Measurements from ENCODE around the gene FAM9B.

The FAM9B gene

DNA sequence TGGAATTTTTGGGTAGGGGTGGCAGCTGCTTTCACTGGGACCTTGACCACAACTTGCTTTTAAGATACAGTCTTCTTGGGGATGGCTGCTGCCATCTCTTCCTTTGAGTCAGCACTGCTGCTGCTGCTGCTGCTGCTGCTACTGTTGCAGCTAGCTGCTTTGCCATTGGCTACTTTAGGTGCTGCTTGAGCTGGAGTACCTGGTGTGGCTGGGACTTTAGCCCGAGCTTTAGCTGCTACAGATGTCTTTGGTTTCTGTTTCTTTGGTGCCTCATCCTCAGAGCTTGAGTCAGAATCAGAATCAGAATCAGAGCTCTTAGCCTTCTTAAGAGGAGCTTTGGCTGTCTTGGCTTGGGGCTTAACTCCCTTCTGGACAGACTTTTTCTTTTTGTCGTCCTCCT lies 52.2 kb downstream of the FAM9B start:
- Histone ChIP-seq H3K4me1 (ENCODE audit: control insufficient read depth, low read length) (no peaks in the 10 kb centered on the region), H3K9me2 (replicated peaks; ENCODE audit: control insufficient read depth, low read length) (no peaks in the 10 kb centered on the region), H3K27ac (ENCODE audit: low read depth, low read length) (no peak overlapping the region), H3K27me3 (ENCODE audit: control insufficient read depth, low read length) (no peaks in the 10 kb centered on the region), H3K4me2 (ENCODE audit: low read length) (no peak overlapping the region), H4K20me1 (ENCODE audit: control insufficient read depth, insufficient read depth, low read depth, low read length) (no peaks in the 10 kb centered on the region), H3K36me3 (ENCODE audit: control insufficient read depth, low read length) (no peaks in the 10 kb centered on the region), H3K9me3 (ENCODE audit: control insufficient read depth, insufficient read depth, low read length) (no peaks in the 10 kb centered on the region), H3K79me2 (ENCODE audit: control insufficient read depth, low read length) (no peaks in the 10 kb centered on the region), H3F3A (ENCODE audit: control insufficient read depth, insufficient read depth) (no peaks in the 10 kb centered on the region), H3K4me3 (ENCODE audit: low read length) (no peak overlapping the region)
- TF ChIP-seq, protein P1, sequence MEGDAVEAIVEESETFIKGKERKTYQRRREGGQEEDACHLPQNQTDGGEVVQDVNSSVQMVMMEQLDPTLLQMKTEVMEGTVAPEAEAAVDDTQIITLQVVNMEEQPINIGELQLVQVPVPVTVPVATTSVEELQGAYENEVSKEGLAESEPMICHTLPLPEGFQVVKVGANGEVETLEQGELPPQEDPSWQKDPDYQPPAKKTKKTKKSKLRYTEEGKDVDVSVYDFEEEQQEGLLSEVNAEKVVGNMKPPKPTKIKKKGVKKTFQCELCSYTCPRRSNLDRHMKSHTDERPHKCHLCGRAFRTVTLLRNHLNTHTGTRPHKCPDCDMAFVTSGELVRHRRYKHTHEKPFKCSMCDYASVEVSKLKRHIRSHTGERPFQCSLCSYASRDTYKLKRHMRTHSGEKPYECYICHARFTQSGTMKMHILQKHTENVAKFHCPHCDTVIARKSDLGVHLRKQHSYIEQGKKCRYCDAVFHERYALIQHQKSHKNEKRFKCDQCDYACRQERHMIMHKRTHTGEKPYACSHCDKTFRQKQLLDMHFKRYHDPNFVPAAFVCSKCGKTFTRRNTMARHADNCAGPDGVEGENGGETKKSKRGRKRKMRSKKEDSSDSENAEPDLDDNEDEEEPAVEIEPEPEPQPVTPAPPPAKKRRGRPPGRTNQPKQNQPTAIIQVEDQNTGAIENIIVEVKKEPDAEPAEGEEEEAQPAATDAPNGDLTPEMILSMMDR (IDR thresholded peaks at IDR 0.05; ENCODE audit: low read depth, low read length, poor library complexity, severe bottlenecking): no peak
- no peak for TF ChIP-seq EZH2phosphoT487 (IDR thresholded peaks at IDR 0.05; ENCODE audit: borderline replicate concordance, low read length)

DNA sequence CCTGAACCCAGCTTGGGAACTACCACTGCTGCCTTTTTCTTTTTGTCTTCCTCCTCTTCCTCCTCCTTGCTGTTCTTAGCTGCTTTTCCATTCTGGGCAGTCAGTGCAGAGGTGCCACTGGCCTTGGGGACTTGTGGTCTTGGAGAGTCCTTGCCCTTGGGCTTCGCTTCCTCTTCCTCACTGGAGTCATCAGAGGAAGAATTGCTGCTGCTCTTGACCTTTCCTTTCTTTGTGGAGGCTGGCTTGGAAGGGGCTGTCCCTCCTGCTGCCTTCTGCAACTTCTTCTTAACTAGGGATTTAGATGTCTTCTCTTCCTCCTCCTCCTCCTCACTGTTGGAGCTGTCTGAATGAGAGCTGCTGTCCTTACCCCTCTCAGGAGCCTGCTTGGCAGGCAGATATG lies 53.2 kb downstream of the FAM9B start:
- Histone ChIP-seq H3K4me3 (ENCODE audit: low read length) (no peak overlapping the region), H3K36me3 (ENCODE audit: control insufficient read depth, low read length) (no peaks in the 10 kb centered on the region), H3K79me2 (ENCODE audit: control insufficient read depth, low read length) (no peaks in the 10 kb centered on the region), H3K27me3 (ENCODE audit: control insufficient read depth, low read length) (no peaks in the 10 kb centered on the region), H3K9me2 (replicated peaks; ENCODE audit: control insufficient read depth, low read length) (no peaks in the 10 kb centered on the region), H3K27ac (ENCODE audit: low read depth, low read length) (no peak overlapping the region), H3K9me3 (ENCODE audit: control insufficient read depth, insufficient read depth, low read length) (no peaks in the 10 kb centered on the region), H3K4me1 (ENCODE audit: control insufficient read depth, low read length) (no peaks in the 10 kb centered on the region), H3K4me2 (ENCODE audit: low read length) (no peak overlapping the region), H3F3A (ENCODE audit: control insufficient read depth, insufficient read depth) (no peaks in the 10 kb centered on the region), H4K20me1 (ENCODE audit: control insufficient read depth, insufficient read depth, low read depth, low read length) (no peaks in the 10 kb centered on the region)
- no peak for TF ChIP-seq EZH2phosphoT487 (IDR thresholded peaks at IDR 0.05; ENCODE audit: borderline replicate concordance, low read length)
- TF ChIP-seq, protein P1 (IDR thresholded peaks at IDR 0.05; ENCODE audit: low read depth, low read length, poor library complexity, severe bottlenecking): no peak
